ENCODE data around the gene DENND1A. TPM values are rescaled to one million over a fixed set of nuclear protein-coding genes. Genes with fewer than 3 reads are reported as not detected.

The DENND1A gene
- total RNA-seq, 1 experiment from 2014 or later, result 29.7 TPM

- ChIA-PET POLR2A (ENCODE audit: unreplicated experiment) (no interaction called here), CTCF (no interaction called here)
- no peak overlapping the region for H2AFZ ChIP-seq (ENCODE audit: low read length)
- no peaks in the 10 kb centered on the region for H4K20me1 ChIP-seq (ENCODE audit: low read length)
- no peak overlapping the region for H3K9ac ChIP-seq (ENCODE audit: low read length)
- no peaks in the 10 kb centered on the region for H3F3A ChIP-seq (ENCODE audit: low read length, unreplicated experiment)
- no peaks in the 10 kb centered on the region for H3K79me2 ChIP-seq (ENCODE audit: low read length)
- no peak overlapping the region for H3K4me3 ChIP-seq (ENCODE audit: low read length)
- no peaks in the 10 kb centered on the region for H3K9me2 ChIP-seq (replicated peaks; ENCODE audit: low read length)
- intact Hi-C loops (cut with micrococcal nuclease), result no loop called here
- H3K9me3 ChIP-seq (ENCODE audit: low read length), result no peaks in the 10 kb centered on the region
- no peak for DNase-seq
- H3K27ac ChIP-seq (ENCODE audit: low read length), result no peak overlapping the region
- no TSS peak for BruUV-seq (replicated peaks)
- ATAC-seq, result no peak
- no peaks in the 10 kb centered on the region for H3K4me1 ChIP-seq (ENCODE audit: insufficient read depth, low read length)
- no peaks in the 10 kb centered on the region for H3K36me3 ChIP-seq (ENCODE audit: low read depth, low read length)
- H3K27me3 ChIP-seq (ENCODE audit: low read length), result no peaks in the 10 kb centered on the region
- no peak for TF ChIP-seq EZH2phosphoT487 (IDR thresholded peaks at IDR 0.05; ENCODE audit: borderline replicate concordance, low read length)
- TF ChIP-seq EZH2 (IDR thresholded peaks at IDR 0.05; ENCODE audit: low read length, unreplicated experiment), result no peak
- TF ChIP-seq CTCF (conservative IDR thresholded peaks at IDR 0.05; ENCODE audit: low read depth, low read length), result no peak
- H3K4me2 ChIP-seq (ENCODE audit: low read length), result no peak overlapping the region
These were observed 473.9 kb downstream of the DENND1A start for GRCh38 chr9:123456011-123456410.

GRCh38 chr9:123455187-123455586, 474.7 kb downstream of the DENND1A start:
- H3K9ac ChIP-seq (ENCODE audit: low read length), result no peak overlapping the region
- no peaks in the 10 kb centered on the region for H3K27me3 ChIP-seq (ENCODE audit: low read length)
- BruUV-seq (replicated peaks), result no TSS peak
- H3K9me3 ChIP-seq (ENCODE audit: low read length), result no peaks in the 10 kb centered on the region
- ATAC-seq (no peak), DNase-seq (no peak)
- no peaks in the 10 kb centered on the region for H3F3A ChIP-seq (ENCODE audit: low read length, unreplicated experiment)
- no peak overlapping the region for H3K4me3 ChIP-seq (ENCODE audit: low read length)
- POLR2A ChIA-PET (ENCODE audit: unreplicated experiment), result no interaction called here
- H3K36me3 ChIP-seq (ENCODE audit: low read depth, low read length), result no peaks in the 10 kb centered on the region
- H3K79me2 ChIP-seq (ENCODE audit: low read length), result no peaks in the 10 kb centered on the region
- H4K20me1 ChIP-seq (ENCODE audit: low read length), result no peaks in the 10 kb centered on the region
- CTCF ChIA-PET, result no interaction called here
- H3K4me1 ChIP-seq (ENCODE audit: insufficient read depth, low read length), result no peaks in the 10 kb centered on the region
- no peak overlapping the region for H3K27ac ChIP-seq (ENCODE audit: low read length)
- TF ChIP-seq EZH2 (IDR thresholded peaks at IDR 0.05; ENCODE audit: low read length, unreplicated experiment) (no peak), EZH2phosphoT487 (IDR thresholded peaks at IDR 0.05; ENCODE audit: borderline replicate concordance, low read length) (no peak), CTCF (conservative IDR thresholded peaks at IDR 0.05; ENCODE audit: low read depth, low read length) (no peak)
- no peak overlapping the region for H3K4me2 ChIP-seq (ENCODE audit: low read length)
- intact Hi-C loops (cut with micrococcal nuclease), result no loop called here
- no peaks in the 10 kb centered on the region for H3K9me2 ChIP-seq (replicated peaks; ENCODE audit: low read length)
- H2AFZ ChIP-seq (ENCODE audit: low read length), result no peak overlapping the region

- no peaks in the 10 kb centered on the region for H3K9me2 ChIP-seq (replicated peaks; ENCODE audit: low read length)
- H4K20me1 ChIP-seq (ENCODE audit: low read length), result no peaks in the 10 kb centered on the region
- no peak for TF ChIP-seq EZH2 (IDR thresholded peaks at IDR 0.05; ENCODE audit: low read length, unreplicated experiment)
- no peak for TF ChIP-seq EZH2phosphoT487 (IDR thresholded peaks at IDR 0.05; ENCODE audit: borderline replicate concordance, low read length)
- TF ChIP-seq CTCF (conservative IDR thresholded peaks at IDR 0.05; ENCODE audit: low read depth, low read length), result no peak
- H3K4me2 ChIP-seq (ENCODE audit: low read length), result no peak overlapping the region
- H2AFZ ChIP-seq (ENCODE audit: low read length), result no peak overlapping the region
- no peak overlapping the region for H3K4me3 ChIP-seq (ENCODE audit: low read length)
- H3F3A ChIP-seq (ENCODE audit: low read length, unreplicated experiment), result no peaks in the 10 kb centered on the region
- H3K79me2 ChIP-seq (ENCODE audit: low read length), result no peaks in the 10 kb centered on the region
- intact Hi-C loops (cut with micrococcal nuclease), result no loop called here
- CTCF ChIA-PET, result no interaction called here
- no peak for DNase-seq
- no peaks in the 10 kb centered on the region for H3K36me3 ChIP-seq (ENCODE audit: low read depth, low read length)
- POLR2A ChIA-PET (ENCODE audit: unreplicated experiment), result no interaction called here
- no peak for ATAC-seq
- H3K27me3 ChIP-seq (ENCODE audit: low read length), result no peaks in the 10 kb centered on the region
- no peak overlapping the region for H3K9ac ChIP-seq (ENCODE audit: low read length)
- H3K27ac ChIP-seq (ENCODE audit: low read length), result no peak overlapping the region
- H3K4me1 ChIP-seq (ENCODE audit: insufficient read depth, low read length), result no peaks in the 10 kb centered on the region
- H3K9me3 ChIP-seq (ENCODE audit: low read length), result no peaks in the 10 kb centered on the region
- BruUV-seq (replicated peaks), result no TSS peak
These were observed 475.6 kb downstream of the DENND1A start for GRCh38 chr9:123454361-123454760.

Measured in PC-3 (cell line).